Neutrophil (primary cell): ENCODE measurements around the gene ELMO1.

Experiments
- H3K27ac ChIP-seq: fragments of 200-600 bp; sonication (generic); 2 replicates; pipeline ENCODE4 v1.5.1; 2016; ENCODE audit warnings: mild to moderate bottlenecking, moderate library complexity
- H3K27me3 ChIP-seq: fragments of 200-600 bp; sonication (generic); 2 replicates; pipeline ENCODE4 v1.6.0; 2016; ENCODE audit warnings: mild to moderate bottlenecking
- H3K36me3 ChIP-seq: fragments of 200-600 bp; sonication (generic); 2 replicates; pipeline ENCODE4 v1.5.1; 2017
- H3K4me1 ChIP-seq, 2 experiments: fragments of 200-600 bp in 1 of 2; sonication (generic) in 1 of 2; 1 replicate in 1 of 2; 2 replicates in 1 of 2; pipeline versions ENCODE4 v1.5.1 to v1.6.1; 2013 to 2016; ENCODE audit warnings: low read depth in 1 of 2, low read length in 1 of 2, mild to moderate bottlenecking in 1 of 2, moderate library complexity in 1 of 2; ENCODE audit not compliant: control insufficient read depth in 1 of 2, insufficient read depth in 1 of 2
- H3K4me3 ChIP-seq, 2 experiments: fragments of 200-600 bp in 1 of 2; sonication (generic) in 1 of 2; 1 replicate in 1 of 2; 2 replicates in 1 of 2; pipeline ENCODE4 v1.5.1; 2013 to 2016; ENCODE audit warnings: low read depth in 1 of 2, low read length in 1 of 2, mild to moderate bottlenecking in 1 of 2, moderate library complexity in 1 of 2
- H3K9me3 ChIP-seq: fragments of 200-600 bp; sonication (generic); 2 replicates; pipeline ENCODE4 v1.5.1; 2016
- TF ChIP-seq, protein P1 (sequence below): fragments of 200-600 bp; sonication (generic); IDR thresholded peaks from 2 replicates; pipeline ENCODE4 v1.5.1; 2016; ENCODE audit warnings: antibody characterized with exemption

Gene ELMO1

DNA sequence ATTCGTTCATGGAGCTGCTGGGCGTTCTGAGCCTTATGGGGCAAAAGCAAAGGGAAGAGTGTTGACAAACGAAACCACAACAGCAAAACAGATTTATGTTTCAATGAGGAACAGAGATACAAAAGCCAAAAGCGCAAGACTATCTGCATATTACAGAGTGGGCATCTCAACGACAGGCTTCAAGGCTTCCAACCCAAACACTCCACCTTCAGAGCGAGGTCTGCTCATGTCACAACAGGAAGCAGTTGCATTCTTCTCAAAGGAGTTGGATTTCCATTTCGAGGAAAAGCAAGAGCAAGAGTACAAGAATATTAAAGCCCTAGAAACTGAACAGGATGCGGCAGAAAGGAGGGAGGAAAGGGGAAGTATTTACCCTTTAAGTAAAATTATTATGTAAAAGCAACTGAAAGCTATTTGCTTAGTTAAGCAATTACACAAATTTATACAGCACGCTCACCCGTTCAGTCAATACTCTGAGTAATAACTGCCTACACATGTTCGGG, 189.3 kb downstream of the ELMO1 start:
- H3K27me3 ChIP-seq = no peaks in the 10 kb centered on the region
- TF ChIP-seq, protein P1, sequence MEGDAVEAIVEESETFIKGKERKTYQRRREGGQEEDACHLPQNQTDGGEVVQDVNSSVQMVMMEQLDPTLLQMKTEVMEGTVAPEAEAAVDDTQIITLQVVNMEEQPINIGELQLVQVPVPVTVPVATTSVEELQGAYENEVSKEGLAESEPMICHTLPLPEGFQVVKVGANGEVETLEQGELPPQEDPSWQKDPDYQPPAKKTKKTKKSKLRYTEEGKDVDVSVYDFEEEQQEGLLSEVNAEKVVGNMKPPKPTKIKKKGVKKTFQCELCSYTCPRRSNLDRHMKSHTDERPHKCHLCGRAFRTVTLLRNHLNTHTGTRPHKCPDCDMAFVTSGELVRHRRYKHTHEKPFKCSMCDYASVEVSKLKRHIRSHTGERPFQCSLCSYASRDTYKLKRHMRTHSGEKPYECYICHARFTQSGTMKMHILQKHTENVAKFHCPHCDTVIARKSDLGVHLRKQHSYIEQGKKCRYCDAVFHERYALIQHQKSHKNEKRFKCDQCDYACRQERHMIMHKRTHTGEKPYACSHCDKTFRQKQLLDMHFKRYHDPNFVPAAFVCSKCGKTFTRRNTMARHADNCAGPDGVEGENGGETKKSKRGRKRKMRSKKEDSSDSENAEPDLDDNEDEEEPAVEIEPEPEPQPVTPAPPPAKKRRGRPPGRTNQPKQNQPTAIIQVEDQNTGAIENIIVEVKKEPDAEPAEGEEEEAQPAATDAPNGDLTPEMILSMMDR = no peak
- peak overlapping the region; percentile 74 for H3K27ac ChIP-seq
- no peaks in the 10 kb centered on the region for H3K9me3 ChIP-seq
- H3K4me1 ChIP-seq = peaks cover 36 to 40% of the 10 kb centered on the region in 2 experiments
- H3K4me3 ChIP-seq = peak overlapping the region in 1 of 2 experiments; percentile 16
- H3K36me3 ChIP-seq = peaks cover 38% of the 10 kb centered on the region

DNA sequence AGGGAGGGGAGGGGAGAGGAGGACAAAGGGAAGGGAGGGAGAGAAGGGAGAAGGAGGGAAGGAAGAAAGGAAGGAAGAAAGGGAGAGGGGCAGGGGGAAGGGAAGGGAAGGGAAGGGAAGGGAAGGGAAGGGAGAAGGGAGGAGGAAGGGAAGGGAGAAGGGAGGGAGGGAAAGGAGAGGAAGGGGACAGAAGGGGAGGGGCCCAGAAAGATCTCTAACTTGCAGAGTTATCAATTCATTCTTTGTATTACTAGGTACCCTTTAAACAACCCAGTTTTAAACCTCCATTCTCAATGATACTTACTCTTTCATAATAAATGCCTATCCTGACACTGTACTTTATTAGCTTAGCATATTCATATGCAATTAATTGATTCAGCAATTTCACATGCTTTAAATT, 192.0 kb downstream of the ELMO1 start:
- Histone ChIP-seq H3K4me1 (peaks cover 25 to 28% of the 10 kb centered on the region in 2 experiments), H3K27me3 (no peaks in the 10 kb centered on the region), H3K9me3 (no peaks in the 10 kb centered on the region), H3K27ac (no peak overlapping the region), H3K36me3 (peaks cover 42% of the 10 kb centered on the region), H3K4me3 (no peak overlapping the region)
- TF ChIP-seq, protein P1 = no peak

DNA sequence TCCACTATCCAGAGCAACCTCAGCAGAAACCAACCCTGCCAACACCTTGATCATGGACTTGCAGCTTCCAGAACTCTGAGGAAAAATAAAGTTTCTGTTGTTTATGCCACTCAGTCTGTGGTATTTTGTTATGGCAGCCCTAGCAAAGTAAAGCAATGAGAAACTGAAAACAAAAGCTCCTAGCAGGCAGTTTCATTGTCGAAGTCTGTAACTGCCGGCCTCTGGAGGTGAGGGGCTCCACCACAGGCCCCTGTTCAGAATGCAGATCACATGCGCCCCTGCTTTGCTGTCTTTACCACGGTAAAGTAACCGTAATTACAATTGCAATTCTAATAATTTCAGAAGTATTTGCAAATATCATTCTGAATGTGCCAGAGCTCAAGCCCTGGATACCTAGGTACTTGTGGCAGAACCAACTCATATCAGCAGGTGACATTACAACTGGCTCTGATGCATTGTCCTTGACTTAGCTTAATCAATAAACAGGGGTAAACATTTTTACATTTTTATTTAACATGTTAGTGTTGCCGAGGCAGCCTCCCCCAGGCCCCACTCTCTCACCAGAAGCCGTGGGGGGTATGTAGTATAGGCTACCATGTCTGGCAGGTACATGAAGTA, 193.2 kb downstream of the ELMO1 start:
- Histone ChIP-seq H3K27ac (peak overlapping the region; percentile 20), H3K9me3 (no peaks in the 10 kb centered on the region), H3K36me3 (peaks cover 42% of the 10 kb centered on the region), H3K4me1 (peaks cover 19 to 20% of the 10 kb centered on the region in 2 experiments), H3K4me3 (no peak overlapping the region), H3K27me3 (no peaks in the 10 kb centered on the region)
- TF ChIP-seq, protein P1 = no peak

DNA sequence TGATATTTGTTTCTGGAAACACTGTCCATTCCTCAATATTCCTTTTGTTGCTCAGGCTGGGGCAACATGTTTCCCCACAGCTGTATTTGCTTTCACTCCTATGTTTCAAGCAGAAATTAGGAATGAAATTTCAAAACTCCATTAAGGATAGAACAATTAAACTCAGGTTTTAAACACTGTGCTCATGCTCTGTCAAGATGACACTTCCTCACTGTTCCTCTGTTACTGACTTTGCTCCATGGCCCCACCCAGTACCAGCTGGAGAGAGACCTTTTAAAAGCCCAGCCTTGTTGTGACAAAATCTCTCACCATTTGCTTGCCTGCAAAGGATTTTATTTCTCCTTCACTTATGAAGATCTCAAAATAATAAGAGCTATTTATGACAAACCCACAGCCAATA, 197.4 kb downstream of the ELMO1 start:
- Histone ChIP-seq H3K4me3 (no peak overlapping the region), H3K27ac (peak overlapping the region; percentile 48), H3K36me3 (peaks cover 21% of the 10 kb centered on the region), H3K9me3 (no peaks in the 10 kb centered on the region), H3K27me3 (no peaks in the 10 kb centered on the region), H3K4me1 (peaks cover 2 to 11% of the 10 kb centered on the region in 2 experiments)
- TF ChIP-seq, protein P1 = no peak

DNA sequence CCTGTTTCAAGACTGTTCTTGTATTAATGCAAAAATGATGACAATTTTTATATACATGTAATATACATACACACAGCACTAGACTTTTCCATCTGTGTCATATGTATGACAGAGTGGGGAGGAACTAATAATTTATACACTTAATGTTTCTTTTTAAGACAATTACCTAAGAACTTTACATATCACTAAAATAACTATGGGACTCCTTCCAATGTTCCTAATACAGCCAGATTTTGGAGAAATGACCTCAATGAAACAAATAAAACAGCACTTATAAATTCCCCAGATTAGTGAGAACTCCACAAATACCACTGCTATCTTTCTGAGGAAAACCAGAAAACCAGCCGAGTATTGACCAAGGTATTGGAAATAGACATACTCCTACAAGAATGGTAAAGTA, 199.4 kb downstream of the ELMO1 start:
- Histone ChIP-seq H3K27me3 (no peaks in the 10 kb centered on the region), H3K9me3 (no peaks in the 10 kb centered on the region), H3K36me3 (peaks cover 5% of the 10 kb centered on the region), H3K27ac (no peak overlapping the region), H3K4me1 (peaks cover 14 to 21% of the 10 kb centered on the region in 2 experiments), H3K4me3 (no peak overlapping the region)
- TF ChIP-seq, protein P1 = no peak
